Measurements from ENCODE around the gene SYP. TPM values are rescaled to one million over a fixed set of nuclear protein-coding genes. Genes with fewer than 3 reads are reported as not detected.

Gene SYP
- total and polyA plus RNA-seq, 2 experiments from 2014 or later: 0.45 to 1.3 TPM

DNA sequence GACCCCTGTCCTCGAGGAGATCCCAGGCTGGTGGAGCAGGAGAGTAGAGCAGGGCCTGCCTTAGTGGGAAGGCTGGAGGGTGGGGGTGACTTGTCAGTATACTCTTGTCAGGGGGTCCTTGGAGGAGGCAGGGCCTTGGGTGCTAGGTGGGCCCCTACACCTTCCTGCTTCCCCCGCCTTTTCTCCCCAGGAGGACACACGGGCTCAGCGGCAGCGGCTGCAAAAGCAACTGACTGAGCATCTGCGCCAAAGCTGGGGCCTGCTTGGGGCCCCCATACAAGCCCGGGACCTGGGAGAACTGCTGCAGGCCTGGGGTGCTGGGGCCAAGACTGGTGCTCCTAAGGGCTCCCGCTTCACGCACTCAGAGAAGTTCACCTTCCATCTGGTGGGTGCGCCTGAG is 46.5 kb upstream of the SYP start:
- H3K36me3 ChIP-seq: no peaks in the 10 kb centered on the region
- H3K27me3 ChIP-seq: no peaks in the 10 kb centered on the region
- TF ChIP-seq, protein P1, sequence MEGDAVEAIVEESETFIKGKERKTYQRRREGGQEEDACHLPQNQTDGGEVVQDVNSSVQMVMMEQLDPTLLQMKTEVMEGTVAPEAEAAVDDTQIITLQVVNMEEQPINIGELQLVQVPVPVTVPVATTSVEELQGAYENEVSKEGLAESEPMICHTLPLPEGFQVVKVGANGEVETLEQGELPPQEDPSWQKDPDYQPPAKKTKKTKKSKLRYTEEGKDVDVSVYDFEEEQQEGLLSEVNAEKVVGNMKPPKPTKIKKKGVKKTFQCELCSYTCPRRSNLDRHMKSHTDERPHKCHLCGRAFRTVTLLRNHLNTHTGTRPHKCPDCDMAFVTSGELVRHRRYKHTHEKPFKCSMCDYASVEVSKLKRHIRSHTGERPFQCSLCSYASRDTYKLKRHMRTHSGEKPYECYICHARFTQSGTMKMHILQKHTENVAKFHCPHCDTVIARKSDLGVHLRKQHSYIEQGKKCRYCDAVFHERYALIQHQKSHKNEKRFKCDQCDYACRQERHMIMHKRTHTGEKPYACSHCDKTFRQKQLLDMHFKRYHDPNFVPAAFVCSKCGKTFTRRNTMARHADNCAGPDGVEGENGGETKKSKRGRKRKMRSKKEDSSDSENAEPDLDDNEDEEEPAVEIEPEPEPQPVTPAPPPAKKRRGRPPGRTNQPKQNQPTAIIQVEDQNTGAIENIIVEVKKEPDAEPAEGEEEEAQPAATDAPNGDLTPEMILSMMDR (IDR thresholded peaks at IDR 0.05; ENCODE audit: low read depth, low read length): no peak

DNA sequence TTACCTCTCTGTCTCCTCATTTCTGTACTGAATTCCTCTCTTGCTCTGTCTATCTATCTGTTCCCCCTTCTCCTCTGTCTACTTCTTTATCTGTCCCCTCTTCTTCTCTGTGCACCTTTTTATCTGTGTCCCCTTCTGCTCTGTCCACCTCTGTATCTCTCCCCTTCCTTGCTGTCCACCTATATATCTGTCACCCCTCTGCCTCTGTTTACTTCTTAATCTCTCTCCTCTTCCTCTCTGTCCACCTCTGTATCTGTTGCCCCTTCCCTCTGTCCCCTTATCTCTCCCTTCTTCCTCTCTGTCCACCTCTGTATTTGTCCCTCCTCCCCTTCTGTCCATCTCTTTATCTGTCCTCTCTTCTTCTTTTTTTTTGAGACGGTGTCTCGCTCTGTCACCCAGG is 44.2 kb upstream of the SYP start:
- H3K4me3 ChIP-seq: no peak overlapping the region
- H3K27ac ChIP-seq: no peak overlapping the region
- TF ChIP-seq, protein P1 (IDR thresholded peaks at IDR 0.05; ENCODE audit: low read depth, low read length): no peak

More for the DNA sequence above, 46.5 kb upstream of the SYP start:
- Histone ChIP-seq H3K9me3 (ENCODE audit: low read depth) (no peaks in the 10 kb centered on the region), H3K4me1 (ENCODE audit: low read depth) (no peaks in the 10 kb centered on the region), H3K4me3 (no peak overlapping the region), H3K27ac (no peak overlapping the region)
- DNase-seq (ENCODE audit: low read depth in 1 of 2, low spot score in 1 of 2): no peak

DNA sequence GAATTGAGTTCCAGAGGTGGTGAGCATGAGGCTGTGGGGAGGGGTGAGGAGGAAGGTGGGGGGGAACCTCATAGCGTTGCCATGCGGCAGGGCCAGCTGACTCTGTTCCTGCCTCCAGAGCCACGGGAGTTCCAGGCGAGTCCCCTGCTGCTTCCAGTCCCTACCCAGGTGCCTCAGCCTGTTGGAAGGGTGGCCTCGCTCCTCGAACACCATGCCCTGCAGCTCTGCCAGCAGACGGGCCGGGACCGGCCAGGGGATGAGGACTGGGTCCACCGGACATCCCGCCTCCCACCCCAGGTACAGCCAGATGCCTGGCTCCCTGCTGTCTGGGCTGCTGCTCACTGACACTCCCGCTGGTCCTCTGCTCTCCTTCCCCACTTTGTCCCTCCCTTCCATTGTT is 43.2 kb upstream of the SYP start:
- no peak for DNase-seq (ENCODE audit: low read depth in 1 of 2, low spot score in 1 of 2)
- H3K27me3 ChIP-seq: no peaks in the 10 kb centered on the region
- H3K27ac ChIP-seq: no peak overlapping the region

More for the DNA sequence above, 44.2 kb upstream of the SYP start:
- H3K36me3 ChIP-seq: no peaks in the 10 kb centered on the region
- no peak for DNase-seq (ENCODE audit: low read depth in 1 of 2, low spot score in 1 of 2)
- no peaks in the 10 kb centered on the region for H3K9me3 ChIP-seq (ENCODE audit: low read depth)
- H3K27me3 ChIP-seq: no peaks in the 10 kb centered on the region
- H3K4me1 ChIP-seq (ENCODE audit: low read depth): no peaks in the 10 kb centered on the region

DNA sequence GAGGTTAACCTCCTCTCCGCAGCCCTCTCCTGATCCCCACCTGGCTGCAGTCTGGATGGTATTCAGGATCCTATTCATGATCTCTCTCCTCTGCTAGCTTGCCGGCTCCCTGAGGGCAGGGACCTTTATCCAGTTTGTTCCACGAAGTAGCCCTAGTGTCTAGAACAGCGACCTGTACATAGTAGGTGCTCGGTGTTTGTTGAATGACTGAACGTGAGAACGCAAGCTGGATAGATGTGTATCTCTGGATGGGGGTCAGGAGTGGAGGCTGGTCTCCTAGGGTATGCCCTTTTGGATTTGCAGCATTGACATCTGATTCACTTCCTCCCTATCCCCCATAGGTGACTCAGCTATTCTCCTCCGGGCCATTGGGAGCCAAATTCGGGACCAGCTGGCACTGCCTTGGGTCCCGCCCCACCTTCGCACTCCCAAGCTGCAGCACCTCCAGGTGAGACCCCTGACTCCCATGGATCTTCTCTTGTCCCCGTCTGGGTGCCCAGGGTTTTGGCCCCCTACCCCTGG is 42.6 kb upstream of the SYP start:
- Histone ChIP-seq H3K4me3 (no peak overlapping the region), H3K27me3 (no peaks in the 10 kb centered on the region), H3K36me3 (no peaks in the 10 kb centered on the region), H3K27ac (no peak overlapping the region), H3K9me3 (ENCODE audit: low read depth) (no peaks in the 10 kb centered on the region), H3K4me1 (ENCODE audit: low read depth) (no peaks in the 10 kb centered on the region)
- TF ChIP-seq, protein P1 (IDR thresholded peaks at IDR 0.05; ENCODE audit: low read depth, low read length): no peak
- no peak for DNase-seq (ENCODE audit: low read depth in 1 of 2, low spot score in 1 of 2)

More for the DNA sequence above, 43.2 kb upstream of the SYP start:
- TF ChIP-seq, protein P1 (IDR thresholded peaks at IDR 0.05; ENCODE audit: low read depth, low read length): no peak
- Histone ChIP-seq H3K9me3 (ENCODE audit: low read depth) (no peaks in the 10 kb centered on the region), H3K36me3 (no peaks in the 10 kb centered on the region), H3K4me1 (ENCODE audit: low read depth) (no peaks in the 10 kb centered on the region), H3K4me3 (no peak overlapping the region)

DNA sequence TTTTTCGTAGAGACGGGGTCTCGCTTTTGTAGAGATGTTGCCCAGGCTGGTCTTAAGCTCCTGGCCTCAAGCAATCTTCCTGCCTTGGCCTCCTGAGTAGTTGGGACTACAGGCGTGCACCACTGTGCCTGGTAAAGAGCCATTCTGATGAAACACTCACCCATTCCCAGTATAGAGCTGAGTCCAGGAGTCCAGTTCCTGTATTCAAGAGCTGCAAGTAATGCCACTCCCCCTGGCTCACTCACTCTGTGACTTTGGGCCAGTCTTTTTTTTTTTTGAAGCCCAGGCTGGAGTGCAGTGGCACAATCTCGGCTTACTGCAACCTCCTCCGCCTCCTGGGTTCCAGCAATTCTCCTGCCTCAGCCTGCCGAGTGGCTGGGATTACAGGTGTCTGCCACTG is 38.7 kb upstream of the SYP start:
- Histone ChIP-seq H3K4me3 (no peak overlapping the region), H3K4me1 (ENCODE audit: low read depth) (no peaks in the 10 kb centered on the region), H3K36me3 (no peaks in the 10 kb centered on the region), H3K27me3 (no peaks in the 10 kb centered on the region), H3K9me3 (ENCODE audit: low read depth) (no peaks in the 10 kb centered on the region), H3K27ac (no peak overlapping the region)
- no peak for DNase-seq (ENCODE audit: low read depth in 1 of 2, low spot score in 1 of 2)
- TF ChIP-seq, protein P1 (IDR thresholded peaks at IDR 0.05; ENCODE audit: low read depth, low read length): no peak
